OCI-LY7 (cell line): ENCODE measurements around the gene KRT75. TPM values are rescaled to one million over a fixed set of nuclear protein-coding genes. Genes with fewer than 3 reads are reported as not detected.

ENCODE experiments used
- BruUV-seq: library from RNA; stranded (reverse); fragments of 400-500 nt; replicated peaks from 2 replicates; lab custom pipeline; 2021; lab: Mats Ljungman, UMichigan
- CTCF ChIA-PET: fragments of 300-600 bp; sonication (Branson Sonifier 250); formaldehyde crosslinking; loops from one replicate; lab custom pipeline; 2022; ENCODE audit warnings: antibody characterized with exemption; ENCODE audit not compliant: unreplicated experiment; lab: Charles Lee
- POLR2A ChIA-PET: fragments of 300-600 bp; sonication (Branson Sonifier 250); formaldehyde crosslinking; loops from one replicate; lab custom pipeline; 2022; ENCODE audit warnings: antibody characterized with exemption; lab: Charles Lee
- DNase-seq: peaks from one replicate; pipeline ENCODE4 v3.0.0-alpha.2; 2015; ENCODE audit warnings: low spot score
- H2AFZ ChIP-seq: fragments of 200-600 bp; sonication (generic), shearing (Covaris generic); 2 replicates; pipeline ENCODE4 v1.6.1; 2014; ENCODE audit warnings: mild to moderate bottlenecking, antibody characterized with exemption, low read length, moderate library complexity
- H3K27ac ChIP-seq: fragments of 200-600 bp; sonication (generic); 2 replicates; pipeline ENCODE4 v1.5.1; 2014; ENCODE audit warnings: mixed run types, low read depth, mild to moderate bottlenecking, moderate library complexity, low read length, inconsistent platforms; ENCODE audit not compliant: poor library complexity, severe bottlenecking
- H3K36me3 ChIP-seq: fragments of 200-600 bp; sonication (generic); 2 replicates; pipeline ENCODE4 v1.6.1; 2014; ENCODE audit warnings: mild to moderate bottlenecking, antibody characterized with exemption, low read length, moderate library complexity, mixed read lengths; ENCODE audit not compliant: insufficient read depth
- H3K4me1 ChIP-seq: fragments of 200-600 bp; sonication (generic); 2 replicates; pipeline ENCODE4 v1.5.1; 2014; ENCODE audit warnings: mild to moderate bottlenecking, low read length; ENCODE audit not compliant: insufficient read depth, poor library complexity, severe bottlenecking
- H3K4me2 ChIP-seq: fragments of 200-600 bp; sonication (generic); 2 replicates; pipeline ENCODE4 v1.6.1; 2014; ENCODE audit warnings: mild to moderate bottlenecking, low read length
- H3K4me3 ChIP-seq: fragments of 200-600 bp; sonication (generic); 2 replicates; pipeline ENCODE4 v1.5.1; 2014; ENCODE audit warnings: mild to moderate bottlenecking, low read depth, low read length; ENCODE audit not compliant: poor library complexity, severe bottlenecking
- H3K79me2 ChIP-seq: fragments of 200-600 bp; sonication (generic); 2 replicates; pipeline ENCODE4 v1.6.1; 2016; ENCODE audit warnings: low read depth, mild to moderate bottlenecking, low read length, moderate library complexity, mixed read lengths; ENCODE audit not compliant: insufficient read depth
- H3K9me2 ChIP-seq: fragments of 200-600 bp; sonication (generic); 2 replicates; pipeline ENCODE4 v1.6.1; 2016; ENCODE audit warnings: mild to moderate bottlenecking, low read length, mixed read lengths; ENCODE audit not compliant: insufficient read depth
- H3K9me3 ChIP-seq: fragments of 200-600 bp; sonication (generic); 2 replicates; pipeline ENCODE4 v1.6.1; 2014; ENCODE audit warnings: mild to moderate bottlenecking, mixed run types, low read length, mixed read lengths
- H4K20me1 ChIP-seq: fragments of 200-600 bp; sonication (generic); 2 replicates; pipeline ENCODE4 v1.6.1; 2014; ENCODE audit warnings: mild to moderate bottlenecking, antibody characterized with exemption, low read length, moderate library complexity, mixed read lengths; ENCODE audit not compliant: insufficient read depth
- EZH2phosphoT487 ChIP-seq: fragments of 200-600 bp; sonication (generic); IDR thresholded peaks from 2 replicates; pipeline ENCODE4 v1.6.1; 2018; ENCODE audit warnings: low read depth, borderline replicate concordance, mild to moderate bottlenecking, mixed run types, antibody characterized with exemption, low read length, moderate library complexity, mixed read lengths
- intact Hi-C: fragments of 100-400 bp; cut with micrococcal nuclease; formaldehyde crosslinking; loops from one replicate; pipeline ENCODE4 v1.10.0; 2022; ENCODE audit not compliant: unreplicated experiment
- total RNA-seq, 2 experiments: library from RNA; depleted of rRNA in 1 of 2; stranded (reverse); fragments of >200 nt in 1 of 2; shearing (Covaris generic) in 1 of 2; gene quantifications; 2 replicates each; pipeline ENCODE4 v1.2.3, GENCODE V29; 2014 to 2022
- TF ChIP-seq, protein P1 (sequence below): fragments of 200-600 bp; sonication (generic); conservative IDR thresholded peaks from 2 replicates; pipeline ENCODE4 v1.5.1; 2014; ENCODE audit warnings: mild to moderate bottlenecking, antibody characterized with exemption, low read length, moderate library complexity, mixed read lengths

KRT75 gene
- total RNA-seq, 2 experiments from 2014 or later, result not detected

DNA sequence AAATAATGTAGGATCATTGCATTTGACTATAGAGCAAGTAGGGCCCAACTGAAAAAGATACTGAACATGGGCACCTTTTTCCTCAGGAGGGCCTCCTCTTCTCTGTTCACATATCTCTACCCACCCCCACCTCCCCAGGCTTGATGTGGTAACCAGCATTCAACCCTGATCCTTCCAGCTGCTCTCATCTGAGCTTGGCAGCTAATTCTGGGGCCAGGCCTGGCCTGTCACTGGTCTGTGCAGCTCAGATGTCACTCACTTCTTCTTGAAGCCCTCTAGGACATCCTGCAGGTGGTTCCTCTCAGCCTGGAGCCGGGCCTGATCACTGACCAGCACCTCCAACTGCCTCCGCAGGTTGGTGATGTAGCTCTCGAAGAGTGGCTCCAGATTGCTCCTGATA, 50.8 kb downstream of the KRT75 start:
- no peak for TF ChIP-seq EZH2phosphoT487
- TF ChIP-seq, protein P1, sequence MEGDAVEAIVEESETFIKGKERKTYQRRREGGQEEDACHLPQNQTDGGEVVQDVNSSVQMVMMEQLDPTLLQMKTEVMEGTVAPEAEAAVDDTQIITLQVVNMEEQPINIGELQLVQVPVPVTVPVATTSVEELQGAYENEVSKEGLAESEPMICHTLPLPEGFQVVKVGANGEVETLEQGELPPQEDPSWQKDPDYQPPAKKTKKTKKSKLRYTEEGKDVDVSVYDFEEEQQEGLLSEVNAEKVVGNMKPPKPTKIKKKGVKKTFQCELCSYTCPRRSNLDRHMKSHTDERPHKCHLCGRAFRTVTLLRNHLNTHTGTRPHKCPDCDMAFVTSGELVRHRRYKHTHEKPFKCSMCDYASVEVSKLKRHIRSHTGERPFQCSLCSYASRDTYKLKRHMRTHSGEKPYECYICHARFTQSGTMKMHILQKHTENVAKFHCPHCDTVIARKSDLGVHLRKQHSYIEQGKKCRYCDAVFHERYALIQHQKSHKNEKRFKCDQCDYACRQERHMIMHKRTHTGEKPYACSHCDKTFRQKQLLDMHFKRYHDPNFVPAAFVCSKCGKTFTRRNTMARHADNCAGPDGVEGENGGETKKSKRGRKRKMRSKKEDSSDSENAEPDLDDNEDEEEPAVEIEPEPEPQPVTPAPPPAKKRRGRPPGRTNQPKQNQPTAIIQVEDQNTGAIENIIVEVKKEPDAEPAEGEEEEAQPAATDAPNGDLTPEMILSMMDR, result no peak
- Histone ChIP-seq H2AFZ (no peak overlapping the region), H3K4me2 (no peak overlapping the region), H3K9me2 (no peaks in the 10 kb centered on the region), H3K4me1 (no peaks in the 10 kb centered on the region), H3K9me3 (no peaks in the 10 kb centered on the region), H3K36me3 (no peaks in the 10 kb centered on the region), H4K20me1 (no peaks in the 10 kb centered on the region), H3K4me3 (no peak overlapping the region), H3K79me2 (no peaks in the 10 kb centered on the region), H3K27ac (no peak overlapping the region)
- intact Hi-C loops, result no loop called here
- DNase-seq, result no peak
- no TSS peak for BruUV-seq
- ChIA-PET POLR2A (no interaction called here), CTCF (interaction anchor here (0.7 kb wide), 1 partner anchor 113 kb away, joined by 3 read pairs; no protein-coding TSS in a partner anchor)

DNA sequence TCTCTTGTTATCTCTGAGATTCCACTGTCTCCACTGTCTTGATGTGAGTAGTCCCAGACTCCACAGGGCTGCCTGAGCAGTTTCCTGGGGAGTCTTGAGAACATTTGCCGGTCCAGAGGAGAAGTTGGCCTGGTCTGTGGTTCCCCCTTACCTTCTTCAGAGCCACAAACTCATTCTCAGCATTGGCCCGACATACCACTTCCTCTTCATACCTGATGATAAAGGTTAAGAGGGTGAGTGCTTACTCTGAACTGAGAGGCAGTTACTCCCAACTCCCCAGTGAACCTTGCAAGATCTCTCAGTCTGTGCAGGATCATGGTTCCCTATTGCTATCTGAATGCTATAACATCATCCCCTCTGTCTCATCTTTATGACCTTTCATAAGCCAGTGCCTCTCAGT, 51.3 kb downstream of the KRT75 start:
- no peaks in the 10 kb centered on the region for H3K79me2 ChIP-seq
- H3K4me1 ChIP-seq, result no peaks in the 10 kb centered on the region
- no peak for TF ChIP-seq EZH2phosphoT487
- TF ChIP-seq, protein P1, result no peak
- intact Hi-C loops, result no loop called here
- H3K9me2 ChIP-seq, result no peaks in the 10 kb centered on the region
- H3K4me2 ChIP-seq, result no peak overlapping the region
- DNase-seq, result no peak
- no peak overlapping the region for H2AFZ ChIP-seq
- ChIA-PET POLR2A (no interaction called here), CTCF (no interaction called here)
- no peaks in the 10 kb centered on the region for H4K20me1 ChIP-seq
- H3K4me3 ChIP-seq, result no peak overlapping the region
- H3K9me3 ChIP-seq, result no peaks in the 10 kb centered on the region
- no peaks in the 10 kb centered on the region for H3K36me3 ChIP-seq
- H3K27ac ChIP-seq, result no peak overlapping the region
- no TSS peak for BruUV-seq

DNA sequence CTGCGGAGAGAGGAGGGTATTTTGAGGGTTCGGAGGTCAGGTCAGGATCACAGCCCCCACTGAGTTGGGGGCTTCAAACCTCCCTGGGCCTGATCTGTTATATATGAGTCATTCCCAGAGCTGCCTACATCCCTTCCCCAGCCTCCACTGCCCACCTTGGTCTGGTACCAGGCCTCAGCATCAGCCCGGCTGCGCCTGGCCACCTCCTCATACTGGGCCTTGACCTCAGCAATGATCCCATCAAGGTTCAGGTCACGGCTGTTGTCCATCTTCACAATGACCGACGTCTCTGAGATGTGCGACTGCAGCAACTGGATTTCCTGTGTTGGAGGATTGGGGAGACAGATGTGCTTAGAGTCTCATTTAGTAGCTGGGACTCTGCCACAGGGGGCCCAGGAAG, 53.0 kb downstream of the KRT75 start:
- Histone ChIP-seq H3K36me3 (no peaks in the 10 kb centered on the region), H3K4me1 (no peaks in the 10 kb centered on the region), H3K27ac (no peak overlapping the region), H2AFZ (no peak overlapping the region), H3K79me2 (no peaks in the 10 kb centered on the region), H3K9me3 (no peaks in the 10 kb centered on the region), H4K20me1 (no peaks in the 10 kb centered on the region), H3K9me2 (no peaks in the 10 kb centered on the region), H3K4me3 (no peak overlapping the region), H3K4me2 (no peak overlapping the region)
- intact Hi-C loops, result no loop called here
- BruUV-seq, result no TSS peak
- no peak for TF ChIP-seq EZH2phosphoT487
- TF ChIP-seq, protein P1, result no peak
- no peak for DNase-seq
- ChIA-PET CTCF (no interaction called here), POLR2A (interaction anchor here (0.5 kb wide), 1 partner anchor 1033 kb away, joined by 3 read pairs; no protein-coding TSS in a partner anchor)
